Osteocyte (in vitro differentiated cells): ENCODE measurements around the gene DENND1A. TPM values are rescaled to one million over a fixed set of nuclear protein-coding genes. Genes with fewer than 3 reads are reported as not detected.

Experiments used
- DNase-seq: peaks from one replicate; pipeline ENCODE4 v3.0.0; 2021; ENCODE audit warnings: mixed read lengths; ENCODE audit not compliant: unreplicated experiment; ENCODE audit errors: extremely low spot score
- H3K27ac Mint-ChIP-seq: one replicate; pipeline ENCODE4 v1.8.0; 2021; ENCODE audit warnings: mild to moderate bottlenecking, mixed read lengths; ENCODE audit not compliant: unreplicated experiment
- H3K27me3 Mint-ChIP-seq: one replicate; pipeline ENCODE4 v1.8.0; 2021; ENCODE audit warnings: mixed read lengths; ENCODE audit not compliant: unreplicated experiment
- H3K36me3 Mint-ChIP-seq: one replicate; pipeline ENCODE4 v1.8.0; 2021; ENCODE audit warnings: mixed read lengths; ENCODE audit not compliant: unreplicated experiment
- H3K4me1 Mint-ChIP-seq: one replicate; pipeline ENCODE4 v1.8.0; 2021; ENCODE audit warnings: mixed read lengths; ENCODE audit not compliant: unreplicated experiment
- H3K4me3 Mint-ChIP-seq: one replicate; pipeline ENCODE4 v1.8.0; 2021; ENCODE audit warnings: mild to moderate bottlenecking, moderate library complexity, mixed read lengths; ENCODE audit not compliant: unreplicated experiment
- H3K9me3 Mint-ChIP-seq: one replicate; pipeline ENCODE4 v1.8.0; 2021; ENCODE audit warnings: mixed read lengths; ENCODE audit not compliant: unreplicated experiment
- total RNA-seq: library from RNA; stranded (reverse); gene quantifications from 2 replicates; pipeline ENCODE4 v1.2.1, GENCODE V29; 2021
- TF ChIP-seq, protein P1 (sequence below): fragments of 200-600 bp; sonication (generic); IDR thresholded peaks from 2 replicates; pipeline ENCODE4 v1.5.0; 2021; ENCODE audit warnings: antibody characterized with exemption, mild to moderate bottlenecking, moderate library complexity

The DENND1A gene
- total RNA-seq, 1 donor from 2014 or later: 19.8 TPM

DNA sequence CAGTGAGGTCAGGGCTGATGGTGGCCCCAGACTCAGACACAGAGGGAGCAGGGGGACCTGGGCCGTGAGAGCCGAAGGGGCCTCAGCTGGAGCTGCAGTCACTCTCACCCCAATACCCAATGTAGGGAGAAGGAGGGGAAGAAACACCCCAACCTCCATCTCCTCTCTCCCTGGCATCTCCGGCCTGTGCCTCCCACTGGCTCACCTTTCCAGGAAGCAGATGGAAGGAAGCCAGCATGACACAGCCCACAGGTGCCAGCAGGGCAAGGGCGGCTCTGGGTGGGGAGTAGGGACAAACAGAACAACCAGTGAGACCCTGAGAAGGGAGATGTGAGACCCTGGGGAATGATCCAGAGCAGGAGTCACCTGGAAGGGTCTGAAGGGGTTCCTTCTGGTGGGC is 576.9 kb downstream of the DENND1A start:
- Mint-ChIP-seq H3K4me3 (no peak overlapping the region), H3K4me1 (peaks cover 12% of the 10 kb centered on the region), H3K9me3 (no peaks in the 10 kb centered on the region), H3K27me3 (peaks cover 25% of the 10 kb centered on the region), H3K36me3 (no peaks in the 10 kb centered on the region), H3K27ac (no peak overlapping the region)
- TF ChIP-seq, protein P1, sequence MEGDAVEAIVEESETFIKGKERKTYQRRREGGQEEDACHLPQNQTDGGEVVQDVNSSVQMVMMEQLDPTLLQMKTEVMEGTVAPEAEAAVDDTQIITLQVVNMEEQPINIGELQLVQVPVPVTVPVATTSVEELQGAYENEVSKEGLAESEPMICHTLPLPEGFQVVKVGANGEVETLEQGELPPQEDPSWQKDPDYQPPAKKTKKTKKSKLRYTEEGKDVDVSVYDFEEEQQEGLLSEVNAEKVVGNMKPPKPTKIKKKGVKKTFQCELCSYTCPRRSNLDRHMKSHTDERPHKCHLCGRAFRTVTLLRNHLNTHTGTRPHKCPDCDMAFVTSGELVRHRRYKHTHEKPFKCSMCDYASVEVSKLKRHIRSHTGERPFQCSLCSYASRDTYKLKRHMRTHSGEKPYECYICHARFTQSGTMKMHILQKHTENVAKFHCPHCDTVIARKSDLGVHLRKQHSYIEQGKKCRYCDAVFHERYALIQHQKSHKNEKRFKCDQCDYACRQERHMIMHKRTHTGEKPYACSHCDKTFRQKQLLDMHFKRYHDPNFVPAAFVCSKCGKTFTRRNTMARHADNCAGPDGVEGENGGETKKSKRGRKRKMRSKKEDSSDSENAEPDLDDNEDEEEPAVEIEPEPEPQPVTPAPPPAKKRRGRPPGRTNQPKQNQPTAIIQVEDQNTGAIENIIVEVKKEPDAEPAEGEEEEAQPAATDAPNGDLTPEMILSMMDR: no peak
- no peak for DNase-seq

- Mint-ChIP-seq H3K9me3 (no peaks in the 10 kb centered on the region), H3K27ac (no peak overlapping the region), H3K27me3 (peaks cover 25% of the 10 kb centered on the region), H3K4me3 (no peak overlapping the region), H3K36me3 (no peaks in the 10 kb centered on the region), H3K4me1 (peaks cover 7% of the 10 kb centered on the region)
- TF ChIP-seq, protein P1: no peak
- no peak for DNase-seq
Observed at GRCh38 chr9:123350590-123351310, 579.2 kb downstream of the DENND1A start.

DNA sequence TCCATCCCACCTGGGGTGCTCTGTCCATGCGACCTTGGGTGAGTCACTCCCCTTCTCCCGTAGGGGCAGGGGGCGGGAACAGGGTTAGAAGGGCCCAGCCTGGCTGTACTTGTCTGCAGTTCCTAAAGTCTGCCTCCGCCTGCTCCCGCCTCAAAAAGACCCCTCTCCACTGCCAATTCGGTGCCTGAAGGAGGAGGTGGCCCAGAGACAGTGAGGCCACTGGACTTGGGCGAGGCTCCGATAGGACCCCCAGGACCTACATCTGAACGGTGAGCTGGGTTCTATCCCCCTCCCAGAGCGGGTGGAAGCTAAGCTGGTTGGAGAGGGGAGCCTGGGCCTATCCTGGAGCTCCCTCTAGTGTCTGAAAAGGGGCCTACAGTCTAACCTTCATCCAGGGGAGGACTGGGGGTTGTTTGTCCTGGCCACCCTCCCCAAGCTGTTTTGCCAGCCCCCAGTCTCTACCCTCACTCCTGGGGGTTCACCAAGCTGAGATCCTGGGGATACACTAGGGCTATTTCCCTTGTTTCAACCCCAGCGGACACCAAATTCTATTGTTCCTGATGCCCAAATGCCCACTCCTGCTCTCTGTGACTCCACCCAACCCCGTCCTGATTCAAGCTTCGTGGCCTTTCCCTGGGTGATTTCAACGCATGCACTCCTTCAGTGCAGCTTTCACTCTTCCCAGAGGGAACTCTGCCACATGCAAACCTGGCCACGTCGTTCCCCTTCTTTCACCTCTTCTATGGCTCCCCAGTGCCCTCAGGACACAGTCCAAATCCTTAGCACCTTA is 580.0 kb downstream of the DENND1A start:
- DNase-seq: no peak
- H3K27me3 Mint-ChIP-seq: peaks cover 25% of the 10 kb centered on the region
- H3K27ac Mint-ChIP-seq: no peak overlapping the region
- no peaks in the 10 kb centered on the region for H3K36me3 Mint-ChIP-seq
- peaks cover 7% of the 10 kb centered on the region for H3K4me1 Mint-ChIP-seq
- H3K9me3 Mint-ChIP-seq: no peaks in the 10 kb centered on the region
- TF ChIP-seq, protein P1: peak; percentile 95
- H3K4me3 Mint-ChIP-seq: no peak overlapping the region

DNA sequence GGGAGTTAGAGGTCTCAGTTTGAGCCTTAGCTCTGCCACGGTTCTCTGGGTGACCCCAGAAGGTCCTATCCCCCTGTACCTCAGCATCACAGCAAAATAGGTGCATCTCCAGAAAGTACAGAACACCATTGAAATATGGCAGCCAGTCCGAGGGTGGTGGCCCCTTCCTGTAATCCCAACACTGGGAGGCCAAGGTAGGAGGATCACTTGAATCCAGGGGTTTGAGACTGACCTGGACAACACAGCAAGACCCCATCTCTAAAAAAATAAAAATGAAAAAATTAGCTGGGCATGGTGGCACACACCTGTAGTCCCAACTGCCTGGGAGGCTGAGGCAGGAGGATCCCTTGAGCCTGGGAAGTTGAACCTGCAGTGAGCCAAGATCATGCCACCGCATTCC is 580.9 kb downstream of the DENND1A start:
- no peak for DNase-seq
- Mint-ChIP-seq H3K9me3 (no peaks in the 10 kb centered on the region), H3K4me3 (no peak overlapping the region), H3K4me1 (peaks cover 4% of the 10 kb centered on the region), H3K27ac (no peak overlapping the region), H3K27me3 (peaks cover 25% of the 10 kb centered on the region), H3K36me3 (no peaks in the 10 kb centered on the region)
- TF ChIP-seq, protein P1: no peak

GRCh38 chr9:123348317-123348992 is 581.5 kb downstream of the DENND1A start:
- H3K4me1 Mint-ChIP-seq: peaks cover 3% of the 10 kb centered on the region
- H3K36me3 Mint-ChIP-seq: no peaks in the 10 kb centered on the region
- H3K27me3 Mint-ChIP-seq: peaks cover 25% of the 10 kb centered on the region
- no peak for DNase-seq
- no peaks in the 10 kb centered on the region for H3K9me3 Mint-ChIP-seq
- no peak overlapping the region for H3K27ac Mint-ChIP-seq
- TF ChIP-seq, protein P1: no peak
- no peak overlapping the region for H3K4me3 Mint-ChIP-seq
